ENCODE data around the gene RIC1. TPM values are rescaled to one million over a fixed set of nuclear protein-coding genes. Genes with fewer than 3 reads are reported as not detected.
A peak's percentile ranks its signal among the peaks of the same experiment; 100 is the strongest.
"Not testable (repeated sequence)": the region's sequence is repeated elsewhere in the genome, so short reads cannot be mapped to it uniquely, and the experiment has no call there.

Gene RIC1
- total RNA-seq, 2 donors from 2014 or later, result 9.2 to 10.9 TPM

DNA sequence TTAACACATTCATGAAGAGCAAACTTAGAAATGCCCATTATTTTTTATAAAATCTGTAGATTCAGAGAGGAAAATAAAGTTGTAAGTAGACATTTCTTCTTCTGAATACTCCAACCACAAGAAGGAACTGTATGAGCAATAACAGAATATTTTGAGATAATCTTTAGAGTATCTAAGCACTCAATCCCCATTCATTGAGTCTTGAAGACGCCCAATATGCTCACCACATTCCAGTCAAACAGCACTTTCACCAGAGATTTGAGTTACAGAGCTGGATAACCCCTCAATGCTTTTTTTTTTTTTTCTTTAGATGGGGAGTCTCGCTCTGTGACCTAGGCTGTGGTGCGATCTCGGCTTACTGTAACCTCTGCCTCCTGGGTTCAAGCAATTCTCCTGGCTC, 14.7 kb upstream of the RIC1 start:
- DNase-seq (no peak), ATAC-seq (no peak)
- intact Hi-C loops (cut with DNase I), result no loop called here

- DNase-seq, result no peak
- intact Hi-C loops (cut with DNase I), result no loop called here
- ATAC-seq, result no peak
Measured at GRCh38 chr9:5614985-5615384, 13.9 kb upstream of the RIC1 start.

DNA sequence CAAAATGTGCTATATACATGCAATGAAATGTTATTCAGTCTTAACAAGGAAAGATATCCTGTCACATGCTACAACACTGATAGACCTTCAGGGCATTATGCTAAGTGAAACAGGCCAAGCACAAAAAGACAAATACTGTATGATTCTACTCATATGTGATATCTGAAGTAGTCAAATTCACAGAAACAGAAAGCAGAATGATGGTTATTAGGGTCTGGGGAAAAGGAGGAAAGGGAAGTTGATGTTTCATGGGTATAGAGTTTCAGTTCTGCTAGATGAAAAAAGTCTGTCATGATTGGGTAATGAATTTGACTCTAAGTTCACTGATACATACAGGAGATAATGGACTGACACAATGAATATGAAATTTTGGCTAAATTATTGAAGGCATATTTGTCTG, 11.2 kb upstream of the RIC1 start:
- intact Hi-C loops (cut with DNase I), result no loop called here
- no peak for ATAC-seq

GRCh38 chr9:5620494-5620893, 8.4 kb upstream of the RIC1 start:
- ATAC-seq (no peak), DNase-seq (no peak)
- intact Hi-C loops (cut with DNase I), result no loop called here

More for the DNA sequence above, 11.2 kb upstream of the RIC1 start:
- DNase-seq, result no peak

- intact Hi-C loops (cut with DNase I), result no loop called here
- no peak for DNase-seq
- ATAC-seq, result peak in 1 of 2 donors; percentile 89
Measured at GRCh38 chr9:5621327-5621726, 7.6 kb upstream of the RIC1 start.

DNA sequence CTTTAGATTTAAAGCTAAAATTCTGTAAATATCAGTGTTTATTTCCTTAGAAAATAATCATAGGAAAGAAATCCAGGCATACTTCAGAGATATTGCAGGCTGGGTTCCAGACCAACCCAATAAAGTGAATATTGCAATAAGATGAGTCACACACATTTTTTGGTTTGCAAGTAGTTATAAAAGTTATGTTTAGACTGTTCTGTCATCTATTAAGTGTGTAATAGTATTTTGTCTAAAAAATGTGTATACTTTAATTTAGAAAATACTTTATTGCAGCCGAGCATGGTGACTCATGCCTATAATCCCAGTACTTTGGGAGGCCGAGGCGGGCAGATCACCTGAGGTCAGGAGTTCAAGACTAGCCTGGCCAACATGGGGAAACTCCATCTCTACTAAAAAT, 6.9 kb upstream of the RIC1 start:
- intact Hi-C loops (cut with DNase I), result no loop called here
- peak in 1 of 2 donors; percentile 70 for ATAC-seq
- no peak for DNase-seq

DNA sequence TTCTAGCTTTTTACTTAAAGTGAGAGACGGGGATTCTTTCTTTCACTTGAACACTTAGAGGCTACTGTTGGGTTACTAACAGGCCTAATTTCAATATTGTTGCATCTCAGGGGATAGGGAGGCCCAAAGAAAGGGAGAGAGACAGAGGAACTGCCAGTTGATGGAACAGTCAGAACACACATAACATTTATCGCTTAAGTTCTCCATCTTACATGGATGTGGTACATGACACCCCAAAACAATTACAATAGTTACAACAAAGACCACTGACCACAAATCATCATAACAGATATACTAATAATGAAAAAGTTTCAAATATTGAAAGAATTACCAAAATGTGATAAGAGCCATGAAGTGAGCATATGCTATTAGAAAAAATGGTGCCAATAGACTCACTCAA, 4.3 kb upstream of the RIC1 start:
- DNase-seq (no peak), ATAC-seq (no peak)
- intact Hi-C loops (cut with DNase I), result no loop called here

DNA sequence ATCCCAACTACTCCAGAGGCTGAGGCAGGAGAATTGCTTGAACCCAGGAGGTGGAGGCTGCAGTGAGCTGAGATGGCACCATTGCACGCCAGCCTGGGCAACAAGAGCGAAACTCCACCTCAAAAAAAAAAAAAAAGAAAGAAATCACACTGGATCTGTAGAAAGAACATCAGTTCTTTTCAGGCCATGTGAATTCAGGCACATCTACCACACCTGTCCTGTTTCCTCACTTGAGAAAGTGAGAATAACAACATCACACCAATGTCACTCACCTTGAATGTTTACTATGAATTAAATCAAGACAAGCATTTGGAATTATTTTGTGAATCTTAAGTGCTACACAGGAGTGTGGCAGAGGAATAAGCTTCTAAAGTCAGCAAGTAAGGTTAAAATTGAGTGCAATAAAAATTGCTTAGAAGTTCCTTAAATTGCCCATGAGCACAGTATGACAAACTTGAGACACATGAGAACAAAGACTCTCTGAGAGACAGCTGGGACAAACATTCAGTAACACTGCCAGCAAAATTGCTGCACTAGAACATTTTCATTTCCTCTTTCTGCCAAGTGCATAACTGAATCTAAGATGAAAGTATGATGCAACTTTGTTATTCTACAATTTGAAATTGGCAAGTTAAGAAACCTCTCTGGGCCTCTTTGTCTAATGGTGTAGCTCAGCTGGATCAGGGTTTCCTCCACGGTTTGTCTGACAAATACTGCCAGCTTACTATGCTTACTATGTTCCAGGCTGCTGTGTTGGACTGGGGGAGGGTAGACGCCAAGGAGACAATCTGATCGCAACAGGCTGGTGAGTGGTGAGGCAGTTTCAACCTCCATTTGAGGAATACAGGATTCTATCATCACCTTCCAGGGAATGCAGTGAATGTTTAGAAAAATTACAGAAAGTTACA, 1.9 kb upstream of the RIC1 start:
- DNase-seq, result peak; percentile 31
- ATAC-seq, result peak; percentile 3 to 33
- intact Hi-C loops (cut with DNase I), result no loop called here

DNA sequence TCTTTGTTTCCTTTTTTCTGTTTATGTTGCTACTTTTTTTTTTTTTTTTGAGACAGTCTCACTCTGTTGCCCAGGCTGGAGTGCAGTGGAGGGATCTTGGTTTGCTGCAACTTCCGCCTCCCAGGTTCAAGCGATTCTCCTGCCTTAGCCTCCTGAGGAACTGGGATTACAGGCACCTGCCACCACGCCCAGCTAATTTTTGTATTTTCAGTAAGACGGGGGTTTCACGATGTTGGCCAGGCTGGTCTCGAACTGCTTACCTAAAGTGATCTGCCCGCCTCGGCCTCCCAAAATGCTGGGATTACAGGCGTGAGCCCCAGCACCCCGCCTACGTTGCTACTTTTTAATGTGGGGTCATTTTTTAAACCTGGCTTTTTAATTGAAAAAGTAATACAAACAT, 1.2 kb upstream of the RIC1 start:
- intact Hi-C loops (cut with DNase I); DNase-seq: not testable (repeated sequence)

GRCh38 chr9:5628183-5628529, 751 bp upstream of the RIC1 start:
- intact Hi-C loops (cut with DNase I), result no loop called here
- no peak for DNase-seq
- ATAC-seq, result no peak

More for the DNA sequence above, 1.2 kb upstream of the RIC1 start:
- not testable (repeated sequence) for ATAC-seq

GRCh38 chr9:5629312-5630080, 589 bp downstream of the RIC1 start:
- DNase-seq (peak; percentile 63), ATAC-seq (peak; percentile 25 to 31)
- intact Hi-C loops (cut with DNase I), result no loop called here

DNA sequence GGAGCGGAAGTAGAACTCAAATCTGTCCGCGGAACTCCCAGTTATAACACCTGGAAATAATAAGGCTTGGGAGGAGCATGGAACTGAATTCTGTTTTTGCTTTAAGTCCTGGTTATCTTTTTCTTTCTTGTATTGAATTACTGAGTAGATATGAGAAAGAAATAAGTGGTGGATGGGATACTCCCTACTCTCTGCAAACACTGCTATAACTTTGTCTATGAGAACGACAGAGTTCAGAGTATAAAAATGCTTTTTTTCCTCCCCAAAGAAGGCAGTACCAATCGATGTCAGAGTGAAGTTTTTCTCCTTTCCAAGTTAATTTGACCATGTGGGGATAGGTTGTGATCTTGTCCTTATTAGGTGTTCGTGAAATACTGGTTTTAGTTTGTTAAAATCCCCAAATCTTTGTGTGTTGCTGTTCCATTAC, 1.2 kb downstream of the RIC1 start:
- intact Hi-C loops (cut with DNase I), result no loop called here
- ATAC-seq (no peak), DNase-seq (no peak)

DNA sequence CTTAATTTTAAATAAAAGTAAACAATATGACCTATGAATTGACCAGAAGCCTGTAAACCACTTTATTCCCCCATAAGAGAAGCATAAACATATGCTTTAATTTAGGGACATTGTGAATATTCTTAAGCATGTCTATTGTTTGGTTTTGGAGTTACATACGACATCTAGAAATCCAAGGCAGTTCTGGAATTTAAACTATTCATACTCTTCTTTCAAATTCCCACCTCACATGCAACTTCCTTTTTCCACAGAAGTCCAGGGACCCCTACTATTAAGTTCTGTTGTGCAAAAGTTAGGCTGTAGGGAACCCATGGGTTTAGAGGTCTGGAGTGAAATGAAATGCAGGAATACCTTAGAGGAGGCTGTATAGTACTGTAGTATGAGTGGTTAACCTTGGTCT, 2.1 kb downstream of the RIC1 start:
- ATAC-seq (no peak), DNase-seq (no peak)
- intact Hi-C loops (cut with DNase I), result no loop called here

DNA sequence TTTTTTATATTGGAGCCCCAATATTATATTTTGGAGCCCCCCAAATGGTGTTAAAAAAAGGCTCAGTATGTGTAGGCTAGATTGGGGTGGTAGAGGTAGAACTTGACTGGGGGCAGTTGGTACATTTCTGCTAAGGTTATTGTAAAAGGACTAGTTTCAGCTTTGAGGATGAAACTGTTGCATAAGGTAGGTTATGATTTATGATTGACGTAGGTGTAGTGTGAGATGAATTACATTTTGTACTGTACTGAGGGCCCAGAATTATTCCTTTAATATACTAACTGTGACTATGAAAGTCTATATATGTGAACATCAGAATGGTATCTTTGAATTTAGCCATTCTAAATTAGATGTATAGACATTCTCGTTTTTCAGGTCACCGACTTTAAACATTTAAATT, 3.6 kb downstream of the RIC1 start:
- intact Hi-C loops (cut with DNase I), result no loop called here
- DNase-seq (no peak), ATAC-seq (no peak)

DNA sequence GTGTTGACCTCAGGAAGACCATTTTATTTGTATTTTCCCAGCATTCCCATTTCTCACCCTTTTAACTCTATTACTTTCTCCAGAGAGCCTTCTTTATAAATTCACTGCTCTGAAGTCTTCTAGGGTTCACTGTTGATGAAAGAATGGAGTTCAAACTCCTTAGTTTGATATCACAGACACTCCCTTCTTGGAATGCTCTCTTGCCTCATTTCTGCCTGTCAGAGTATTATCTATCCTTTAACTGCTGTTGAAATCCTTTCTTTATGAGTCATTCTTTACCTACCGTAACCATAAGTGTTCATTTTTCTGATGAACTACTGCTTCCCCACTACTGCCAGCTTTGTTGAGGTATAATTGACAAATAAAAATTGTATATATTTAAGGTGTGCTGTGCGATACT, 4.3 kb downstream of the RIC1 start:
- intact Hi-C loops (cut with DNase I), result no loop called here
- ATAC-seq, result no peak
- no peak for DNase-seq

DNA sequence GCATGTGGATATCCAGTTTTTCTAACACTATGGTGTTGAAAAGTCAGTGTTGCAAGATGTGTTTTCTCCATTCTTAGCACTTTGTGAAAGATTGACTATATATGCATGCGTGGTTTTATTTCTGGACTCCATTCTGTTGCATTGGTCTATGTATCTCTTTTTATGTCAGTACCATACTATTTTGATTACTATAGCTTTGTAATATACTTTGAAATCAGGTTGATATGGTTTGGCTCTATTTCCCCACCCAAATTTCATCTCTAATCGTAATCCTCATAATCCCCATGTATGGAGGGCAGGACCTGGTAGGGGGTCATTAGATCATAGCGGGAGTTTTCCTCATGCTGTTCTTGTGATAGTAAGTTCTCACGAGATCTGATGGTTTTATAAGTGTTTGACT, 6.5 kb downstream of the RIC1 start:
- intact Hi-C loops (cut with DNase I), result no loop called here
- ATAC-seq, result no peak
- no peak for DNase-seq

GRCh38 chr9:5639816-5640215, 10.9 kb downstream of the RIC1 start:
- intact Hi-C loops (cut with DNase I), result no loop called here
- no peak for ATAC-seq
- no peak for DNase-seq

- no peak for DNase-seq
- intact Hi-C loops (cut with DNase I), result no loop called here
- ATAC-seq, result no peak
Measured at GRCh38 chr9:5642170-5642569, 13.3 kb downstream of the RIC1 start.

- intact Hi-C loops (cut with DNase I), result no loop called here
- ATAC-seq (no peak), DNase-seq (no peak)
Measured at GRCh38 chr9:5643005-5643624, 14.2 kb downstream of the RIC1 start.

GRCh38 chr9:5644501-5644900, 15.6 kb downstream of the RIC1 start:
- no peak for ATAC-seq
- intact Hi-C loops (cut with DNase I), result no loop called here

More at GRCh38 chr9:5644501-5644900, 15.6 kb downstream of the RIC1 start:
- DNase-seq, result no peak

Measured in left cardiac atrium (tissue), 4 donors.